Skeletal muscle cell (primary cell): ENCODE data around the gene TPRG1.

Source experiments
- DNase-seq: peaks from one replicate; pipeline ENCODE4 v3.0.0-alpha.2; 2010; ENCODE audit warnings: low read depth
- H3K4me3 ChIP-seq: 2 replicates; pipeline ENCODE4 v1.5.1; 2011; ENCODE audit warnings: low read depth, mild to moderate bottlenecking, control low read depth, low read length, moderate library complexity

TPRG1 gene

GRCh38 chr3:189337673-189338091 is 165.9 kb downstream of the TPRG1 start:
- DNase-seq = no peak
- no peak overlapping the region for H3K4me3 ChIP-seq

- peak; percentile 56 for DNase-seq
- no peak overlapping the region for H3K4me3 ChIP-seq
Measured at GRCh38 chr3:189338366-189338765, 166.6 kb downstream of the TPRG1 start.

GRCh38 chr3:189339996-189340395 is 168.2 kb downstream of the TPRG1 start:
- H3K4me3 ChIP-seq = no peak overlapping the region
- no peak for DNase-seq

GRCh38 chr3:189340680-189341460 is 169.1 kb downstream of the TPRG1 start:
- no peak for DNase-seq
- no peak overlapping the region for H3K4me3 ChIP-seq

GRCh38 chr3:189342811-189343210 is 171.0 kb downstream of the TPRG1 start:
- no peak overlapping the region for H3K4me3 ChIP-seq
- DNase-seq = no peak

- no peak overlapping the region for H3K4me3 ChIP-seq
- no peak for DNase-seq
Measured at GRCh38 chr3:189344996-189345395, 173.2 kb downstream of the TPRG1 start.

GRCh38 chr3:189349772-189350171 is 178.0 kb downstream of the TPRG1 start:
- DNase-seq = no peak
- H3K4me3 ChIP-seq = no peak overlapping the region

- no peak overlapping the region for H3K4me3 ChIP-seq
- no peak for DNase-seq
Measured at GRCh38 chr3:189353318-189353965, 181.7 kb downstream of the TPRG1 start.

GRCh38 chr3:189353988-189354889 is 182.5 kb downstream of the TPRG1 start:
- no peak for DNase-seq
- H3K4me3 ChIP-seq = no peak overlapping the region

GRCh38 chr3:189355115-189355480 is 183.3 kb downstream of the TPRG1 start:
- no peak for DNase-seq
- H3K4me3 ChIP-seq = no peak overlapping the region

GRCh38 chr3:189355481-189356201 is 183.9 kb downstream of the TPRG1 start:
- DNase-seq = peak; percentile 51

GRCh38 chr3:189360291-189360690 is 188.5 kb downstream of the TPRG1 start:
- H3K4me3 ChIP-seq = no peak overlapping the region
- DNase-seq = no peak

More at GRCh38 chr3:189355481-189356201, 183.9 kb downstream of the TPRG1 start:
- no peak overlapping the region for H3K4me3 ChIP-seq

GRCh38 chr3:189361103-189361835 is 189.5 kb downstream of the TPRG1 start:
- DNase-seq = peak; percentile 58
- no peak overlapping the region for H3K4me3 ChIP-seq

- no peak overlapping the region for H3K4me3 ChIP-seq
- no peak for DNase-seq
Measured at GRCh38 chr3:189363590-189364255, 192.0 kb downstream of the TPRG1 start.

- no peak overlapping the region for H3K4me3 ChIP-seq
- no peak for DNase-seq
Measured at GRCh38 chr3:189365609-189366564, 194.1 kb downstream of the TPRG1 start.

GRCh38 chr3:189368384-189368783 is 196.6 kb downstream of the TPRG1 start:
- no peak overlapping the region for H3K4me3 ChIP-seq
- no peak for DNase-seq

GRCh38 chr3:189369636-189370035 is 197.9 kb downstream of the TPRG1 start:
- DNase-seq = no peak
- H3K4me3 ChIP-seq = no peak overlapping the region
